Skin of body (tissue), 2 donors: Measurements from ENCODE around the gene KISS1R. TPM values are rescaled to one million over a fixed set of nuclear protein-coding genes. Genes with fewer than 3 reads are reported as not detected.

Experiments used
- DNase-seq: peaks from one replicate; lab custom pipeline; 2025; lab: John Stamatoyannopoulos, UW
- total RNA-seq: library from RNA; depleted of rRNA; stranded (reverse); fragments of >200 nt; gene quantifications from one replicate; pipeline ENCODE4 v1.2.3, GENCODE V29; 2014

KISS1R gene
- total RNA-seq, 1 donor from 2014 or later: not detected

- no peak for DNase-seq
These were observed 17.6 kb upstream of the KISS1R start for GRCh38 chr19:899336-900042.

GRCh38 chr19:900043-900301, 17.2 kb upstream of the KISS1R start:
- DNase-seq: no peak

- no peak for DNase-seq
These were observed 16.6 kb upstream of the KISS1R start for GRCh38 chr19:900302-901111.

- no peak for DNase-seq
These were observed 15.7 kb upstream of the KISS1R start for GRCh38 chr19:901216-902092.

GRCh38 chr19:902093-902370, 15.1 kb upstream of the KISS1R start:
- no peak for DNase-seq

GRCh38 chr19:902446-903226, 14.5 kb upstream of the KISS1R start:
- no peak for DNase-seq

- DNase-seq: no peak
These were observed 13.8 kb upstream of the KISS1R start for GRCh38 chr19:903266-903797.

GRCh38 chr19:904545-904944, 12.6 kb upstream of the KISS1R start:
- no peak for DNase-seq

- no peak for DNase-seq
These were observed 10.7 kb upstream of the KISS1R start for GRCh38 chr19:906480-906879.

GRCh38 chr19:907183-907853, 9.8 kb upstream of the KISS1R start:
- no peak for DNase-seq

- no peak for DNase-seq
These were observed 5.7 kb upstream of the KISS1R start for GRCh38 chr19:911197-912033.

- DNase-seq: no peak
These were observed 4.7 kb upstream of the KISS1R start for GRCh38 chr19:912181-913079.

GRCh38 chr19:913080-913748, 3.9 kb upstream of the KISS1R start, which contains the start of gene R3HDM4:
TSS of gene R3HDM4 (minus strand) at chr19:913219. CDS start at chr19:913157, 62 bp downstream.
- peak; percentile 28 for DNase-seq

- DNase-seq: no peak
These were observed 349 bp upstream of the KISS1R start for GRCh38 chr19:916645-917322.

- DNase-seq: no peak
These were observed 962 bp downstream of the KISS1R start for GRCh38 chr19:918152-918437.

- no peak for DNase-seq
These were observed 1.5 kb downstream of the KISS1R start for GRCh38 chr19:918481-919198.
